ENCODE measurements around the gene EI24.
"Not testable (repeated sequence)": the region's sequence is repeated elsewhere in the genome, so short reads cannot be mapped to it uniquely, and the experiment has no call there.

Gene EI24

GRCh38 chr11:125569915-125570621 is 791 bp downstream of the EI24 start (continued):
- no peak for TF ChIP-seq CREB5 (CRISPR knock-in tag; IDR thresholded peaks at IDR 0.05; ENCODE audit: low read depth)
- no peak for TF ChIP-seq TSHZ2 (CRISPR knock-in tag; IDR thresholded peaks at IDR 0.05)
- no peak for TF ChIP-seq ISL1 (CRISPR knock-in tag; IDR thresholded peaks at IDR 0.05)
- no peak for TF ChIP-seq ESRRG (CRISPR knock-in tag; IDR thresholded peaks at IDR 0.05)

GRCh38 chr11:125570952-125571351 is 1.7 kb downstream of the EI24 start:
- TF ChIP-seq ZFP3 (CRISPR knock-in tag; IDR thresholded peaks at IDR 0.05) (no peak), ESRRG (CRISPR knock-in tag; IDR thresholded peaks at IDR 0.05) (no peak), OSR1 (CRISPR knock-in tag; IDR thresholded peaks at IDR 0.05) (no peak), TSHZ2 (CRISPR knock-in tag; IDR thresholded peaks at IDR 0.05) (no peak), PPARA (CRISPR knock-in tag; IDR thresholded peaks at IDR 0.05; ENCODE audit: borderline replicate concordance) (no peak), TOX (CRISPR knock-in tag; IDR thresholded peaks at IDR 0.05; ENCODE audit: borderline replicate concordance) (no peak), PATZ1 (CRISPR knock-in tag; IDR thresholded peaks at IDR 0.05; ENCODE audit: borderline replicate concordance) (no peak), ISL1 (CRISPR knock-in tag; IDR thresholded peaks at IDR 0.05) (no peak), ZNF565 (CRISPR knock-in tag; conservative IDR thresholded peaks at IDR 0.05; ENCODE audit: low read depth) (no peak), CSDC2 (CRISPR knock-in tag; IDR thresholded peaks at IDR 0.05) (no peak), SNAI2 (CRISPR knock-in tag; IDR thresholded peaks at IDR 0.05) (no peak), CREB5 (CRISPR knock-in tag; IDR thresholded peaks at IDR 0.05; ENCODE audit: low read depth) (no peak), ZFP30 (CRISPR knock-in tag; IDR thresholded peaks at IDR 0.05) (no peak), ZC3H10 (CRISPR knock-in tag; IDR thresholded peaks at IDR 0.05) (no peak), GLIS3 (CRISPR knock-in tag; IDR thresholded peaks at IDR 0.05) (no peak)
- TF ChIP-seq, protein P1, sequence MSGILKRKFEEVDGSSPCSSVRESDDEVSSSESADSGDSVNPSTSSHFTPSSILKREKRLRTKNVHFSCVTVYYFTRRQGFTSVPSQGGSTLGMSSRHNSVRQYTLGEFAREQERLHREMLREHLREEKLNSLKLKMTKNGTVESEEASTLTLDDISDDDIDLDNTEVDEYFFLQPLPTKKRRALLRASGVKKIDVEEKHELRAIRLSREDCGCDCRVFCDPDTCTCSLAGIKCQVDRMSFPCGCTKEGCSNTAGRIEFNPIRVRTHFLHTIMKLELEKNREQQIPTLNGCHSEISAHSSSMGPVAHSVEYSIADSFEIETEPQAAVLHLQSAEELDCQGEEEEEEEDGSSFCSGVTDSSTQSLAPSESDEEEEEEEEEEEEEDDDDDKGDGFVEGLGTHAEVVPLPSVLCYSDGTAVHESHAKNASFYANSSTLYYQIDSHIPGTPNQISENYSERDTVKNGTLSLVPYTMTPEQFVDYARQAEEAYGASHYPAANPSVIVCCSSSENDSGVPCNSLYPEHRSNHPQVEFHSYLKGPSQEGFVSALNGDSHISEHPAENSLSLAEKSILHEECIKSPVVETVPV (CRISPR knock-in tag; IDR thresholded peaks at IDR 0.05), result no peak
- no peak for ATAC-seq

GRCh38 chr11:125572916-125573315 is 3.6 kb downstream of the EI24 start:
- no peak for ATAC-seq
- TF ChIP-seq ZFP30 (CRISPR knock-in tag; IDR thresholded peaks at IDR 0.05), result no peak

GRCh38 chr11:125577181-125577580 is 7.9 kb downstream of the EI24 start:
- ATAC-seq, result not testable (repeated sequence)

Data from SK-N-SH treated with all-trans-retinoic acid at 6 μM for 48 hours (cell line).